Lung (tissue), 12 donors: ENCODE data around the gene XYLT1. TPM values are rescaled to one million over a fixed set of nuclear protein-coding genes. Genes with fewer than 3 reads are reported as not detected.

ENCODE experiments used
- ATAC-seq: fragments of 200-7000 bp; cut with Tn5 transposase; one replicate; pipeline ENCODE4 v1.9.1; 2020; ENCODE audit warnings: moderate number of reproducible peaks; ENCODE audit not compliant: insufficient read depth, low FRiP score
- DNase-seq, 3 donors: peaks; one replicate each; pipeline ENCODE4 v3.0.0-alpha.2; 2013 to 2017
- H3K27ac ChIP-seq, 2 donors: one replicate each; pipeline ENCODE4 v1.5.1; 2013; ENCODE audit warnings: mild to moderate bottlenecking in 2 of 2, moderate library complexity in 2 of 2, control low read depth in 1 of 2, inconsistent platforms in 1 of 2, low read depth in 1 of 2, low read length in 1 of 2
- H3K27me3 ChIP-seq, 3 donors: one replicate each; pipeline ENCODE4 v1.5.1; 2013; ENCODE audit warnings: low read length in 2 of 3; ENCODE audit not compliant: control insufficient read depth in 3 of 3, insufficient read depth in 3 of 3
- H3K36me3 ChIP-seq, 4 donors: one replicate each; pipeline ENCODE4 v1.5.1; 2013; ENCODE audit warnings: low read length in 4 of 4, mild to moderate bottlenecking in 1 of 4, moderate library complexity in 1 of 4; ENCODE audit not compliant: control insufficient read depth in 4 of 4, insufficient read depth in 4 of 4
- H3K4me1 ChIP-seq, 5 donors: one replicate each; pipeline ENCODE4 v1.5.1; 2013; ENCODE audit warnings: low read length in 5 of 5, mild to moderate bottlenecking in 2 of 5, moderate library complexity in 1 of 5; ENCODE audit not compliant: control insufficient read depth in 5 of 5, insufficient read depth in 5 of 5
- H3K4me3 ChIP-seq: one replicate; pipeline ENCODE4 v1.5.1; 2013; ENCODE audit warnings: mild to moderate bottlenecking, control low read depth, moderate library complexity
- H3K9ac ChIP-seq, 2 donors: one replicate each; pipeline ENCODE4 v1.5.1; 2013; ENCODE audit warnings: low read length in 2 of 2, control low read depth in 1 of 2; ENCODE audit not compliant: insufficient read depth in 1 of 2
- H3K9me3 ChIP-seq, 4 donors: one replicate each; pipeline ENCODE4 v1.5.1; 2013; ENCODE audit warnings: low read length in 3 of 4, mild to moderate bottlenecking in 1 of 4, moderate library complexity in 1 of 4; ENCODE audit not compliant: control insufficient read depth in 4 of 4, insufficient read depth in 3 of 4
- CTCF ChIP-seq: IDR thresholded peaks from 2 replicates; pipeline ENCODE4 v1.5.1; 2012; ENCODE audit warnings: mild to moderate bottlenecking; ENCODE audit errors: control extremely low read depth, extremely low read depth
- WGBS, 2 donors: extraction: QIAGEN DNeasy Blood & Tissue Kit; methylation state at CpG; one replicate each; pipeline ENCODE4 v1.1.7; 2013; 5-methylcytosine and 5-hydroxymethylcytosine counted together
- polyA plus RNA-seq, 2 donors: library from polyadenylated mRNA; stranded (reverse); fragments of 200-250 nt; gene quantifications; one replicate each; pipeline ENCODE4 v1.2.1, GENCODE V29; 2013
- total RNA-seq, 2 donors: library from RNA; depleted of rRNA in 1 of 2; stranded (reverse); fragments of >200 nt in 1 of 2; gene quantifications; one replicate each; pipeline ENCODE4 v1.2.1, GENCODE V29; 2014 to 2021
- donor health status: control.
- donor health status: control.
- donor health status: Bipolar disorder and iron deficiency.
- donor health status: healthy.
- donor health status: DM: yes; HTN: yes; CAD: no.

Gene XYLT1
- total and polyA plus RNA-seq, 4 donors = 1.4 to 11.5 (median 6.9) TPM

- DNase-seq (no peak), ATAC-seq (no peak)
- H3K4me1 ChIP-seq = no peaks in the 10 kb centered on the region
- H3K27me3 ChIP-seq = no peaks in the 10 kb centered on the region
- H3K4me3 ChIP-seq = no peak overlapping the region
- H3K9ac ChIP-seq = no peak overlapping the region
- TF ChIP-seq CTCF = no peak
- no peaks in the 10 kb centered on the region for H3K9me3 ChIP-seq
- no peak overlapping the region for H3K27ac ChIP-seq
- no peaks in the 10 kb centered on the region for H3K36me3 ChIP-seq
- WGBS, 2 donors = 71 to 74% methylated on average over 9 of the region's 9 CpGs
Observed at GRCh38 chr16:17244872-17245551, 225.7 kb downstream of the XYLT1 start.

- H3K4me1 ChIP-seq = no peaks in the 10 kb centered on the region
- no peak overlapping the region for H3K4me3 ChIP-seq
- no peak for TF ChIP-seq CTCF
- peaks cover 0 to 3% (median 0%) of the 10 kb centered on the region in 4 donors for H3K9me3 ChIP-seq
- H3K27ac ChIP-seq = no peak overlapping the region
- no peak overlapping the region for H3K9ac ChIP-seq
- ATAC-seq = no peak
- no peaks in the 10 kb centered on the region for H3K36me3 ChIP-seq
- H3K27me3 ChIP-seq = no peaks in the 10 kb centered on the region
- DNase-seq = no peak
- WGBS, 2 donors = 67 to 82% methylated on average over 8 of the region's 8 CpGs
Observed at GRCh38 chr16:17241264-17241835, 229.4 kb downstream of the XYLT1 start.

- DNase-seq = no peak
- Histone ChIP-seq H3K4me3 (no peak overlapping the region), H3K27ac (no peak overlapping the region), H3K36me3 (no peaks in the 10 kb centered on the region), H3K27me3 (no peaks in the 10 kb centered on the region), H3K9me3 (peaks cover 0 to 3% (median 0%) of the 10 kb centered on the region in 4 donors), H3K9ac (no peak overlapping the region), H3K4me1 (no peaks in the 10 kb centered on the region)
- no peak for ATAC-seq
- TF ChIP-seq CTCF = no peak
- WGBS, 2 donors = 75 to 84% methylated on average over 8 of the region's 8 CpGs
Observed at GRCh38 chr16:17238285-17239028, 232.3 kb downstream of the XYLT1 start.
